GM21381 (cell line): ENCODE data around the gene DHPS.
"Not testable (repeated sequence)": the region's sequence is repeated elsewhere in the genome, so short reads cannot be mapped to it uniquely, and the experiment has no call there.

ENCODE experiments used
- ATAC-seq: cut with Tn5 transposase; IDR thresholded peaks from one replicate; pipeline ENCODE4 v1.9.1; 2021; ENCODE audit warnings: mild to moderate bottlenecking, moderate library complexity; ENCODE audit not compliant: unreplicated experiment

Gene DHPS

DNA sequence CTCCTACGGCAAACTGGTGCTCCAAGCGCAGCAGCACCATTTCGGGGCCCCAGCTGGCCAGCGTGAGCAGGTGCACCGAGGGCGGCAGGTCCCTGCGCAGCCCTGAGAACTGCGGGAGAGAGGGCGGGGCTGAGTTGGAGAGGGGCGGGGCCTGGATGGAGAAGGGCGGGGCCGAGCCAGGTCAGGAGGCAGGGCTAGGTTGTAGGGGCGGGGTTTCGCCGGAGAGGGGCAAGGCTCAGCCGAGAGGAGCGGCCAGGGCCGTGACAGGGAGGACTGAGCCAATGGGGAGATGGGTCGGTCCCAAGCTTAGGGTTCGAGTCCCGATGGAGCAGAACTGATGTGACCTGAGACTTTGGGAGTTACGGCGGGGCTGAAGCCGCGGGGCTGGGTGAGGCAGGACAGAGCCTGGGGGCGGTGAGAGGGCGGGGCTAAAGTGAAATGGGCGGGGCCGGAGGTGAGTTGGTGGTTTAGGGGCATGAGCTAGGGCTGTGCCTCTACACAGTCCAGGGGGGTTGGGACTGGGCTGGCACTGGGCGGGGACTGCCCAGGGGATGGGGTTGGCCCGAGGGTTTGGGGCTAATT lies 34.1 kb downstream of the DHPS start:
- ATAC-seq: no peak

DNA sequence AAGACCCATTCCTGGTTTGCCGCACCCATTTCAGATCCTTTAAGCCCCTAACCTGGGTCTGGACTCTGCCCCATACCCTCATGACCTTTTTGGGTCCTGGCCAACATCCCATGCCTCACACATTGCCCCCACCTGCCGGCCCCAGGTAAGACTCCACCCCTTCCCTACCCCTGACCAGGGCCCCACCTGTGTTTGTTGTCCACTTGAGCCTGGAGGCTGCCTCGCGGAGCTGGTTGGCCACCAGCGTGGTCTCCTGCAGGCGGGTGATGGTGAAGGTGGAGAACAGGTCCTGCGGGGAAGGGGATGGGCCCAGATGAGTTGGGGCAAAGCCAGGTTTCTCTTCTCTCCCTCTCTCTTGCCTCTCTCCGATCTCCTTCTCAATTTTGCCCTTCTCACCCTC lies 34.6 kb downstream of the DHPS start:
- ATAC-seq: no peak

DNA sequence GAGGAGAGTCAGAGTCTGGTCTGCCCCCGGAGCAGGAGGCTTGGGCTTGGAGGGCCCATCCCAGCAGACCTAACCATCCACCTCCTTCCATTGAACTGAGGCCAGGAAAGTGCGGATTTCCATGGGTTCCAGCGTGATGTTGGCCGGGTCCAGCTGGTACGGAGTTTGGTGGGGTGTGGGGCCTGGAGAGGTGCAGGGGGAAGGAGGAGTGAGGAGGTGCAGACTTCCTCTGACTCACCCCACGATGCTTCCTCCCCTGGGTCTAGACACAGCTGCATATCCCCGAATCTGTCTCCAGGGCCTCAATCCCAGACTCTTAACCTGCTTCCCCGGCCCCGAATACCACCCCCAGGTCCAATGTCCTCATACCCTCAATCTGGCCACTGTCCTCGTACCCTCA lies 35.1 kb downstream of the DHPS start:
- ATAC-seq: no peak

DNA sequence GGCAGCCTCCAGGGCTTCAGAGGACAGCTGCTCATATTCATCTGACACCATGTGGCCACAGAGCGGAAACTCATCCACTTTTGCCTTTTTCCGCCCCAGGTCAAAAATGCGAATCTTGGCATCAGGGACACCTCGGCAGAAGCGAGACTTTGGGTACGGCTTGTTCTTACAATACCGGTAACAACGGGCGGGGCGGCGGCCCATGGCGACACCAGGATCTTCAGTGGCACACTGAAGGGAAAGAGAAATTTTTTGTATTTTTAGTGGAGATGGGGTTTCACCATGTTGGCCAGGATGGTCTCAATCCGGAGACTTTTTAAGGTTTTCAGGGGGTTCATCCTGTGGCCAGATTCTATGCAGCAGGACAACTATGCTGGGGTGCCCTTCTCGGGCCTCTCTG lies 38.0 kb downstream of the DHPS start:
- not testable (repeated sequence) for ATAC-seq

DNA sequence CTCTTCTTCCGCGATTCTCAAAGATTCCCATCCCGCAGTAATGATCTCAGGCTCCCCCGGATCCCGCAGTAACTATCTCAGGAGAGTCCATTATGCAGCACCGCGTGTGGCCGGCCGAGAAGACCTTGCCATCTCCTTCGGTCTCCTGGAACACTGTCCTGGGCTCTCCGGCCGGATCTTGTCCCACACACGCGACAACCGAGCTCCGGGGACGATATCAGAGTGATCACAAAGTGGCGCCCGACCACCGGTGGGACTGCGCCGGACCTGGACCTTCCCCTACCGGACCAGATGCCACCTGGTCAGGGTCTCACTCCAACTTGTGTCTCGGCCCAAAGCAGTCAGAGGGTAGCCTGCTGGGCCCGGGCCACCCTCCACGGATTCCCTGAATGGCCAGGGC lies 39.2 kb downstream of the DHPS start:
- no peak for ATAC-seq

DNA sequence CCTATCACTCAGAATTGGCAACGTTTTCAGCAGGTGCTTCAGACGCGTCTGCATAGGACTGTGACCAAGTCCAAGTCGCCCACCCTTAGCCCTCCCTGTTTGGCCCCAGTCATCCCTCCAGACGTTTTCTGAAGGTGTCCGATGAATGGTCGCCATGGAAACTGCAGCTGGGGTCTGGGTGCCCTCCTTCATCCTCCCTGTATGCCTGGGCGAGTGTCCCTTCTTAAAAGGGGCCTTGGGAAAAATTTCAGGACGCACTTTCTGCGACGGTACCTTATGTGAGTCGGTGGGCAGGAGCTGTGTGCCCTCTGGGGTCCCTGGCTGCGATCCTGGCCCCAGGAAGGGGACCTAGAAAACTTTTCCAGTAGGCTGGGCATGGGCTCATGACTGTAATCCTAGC lies 40.2 kb downstream of the DHPS start:
- ATAC-seq: no peak

DNA sequence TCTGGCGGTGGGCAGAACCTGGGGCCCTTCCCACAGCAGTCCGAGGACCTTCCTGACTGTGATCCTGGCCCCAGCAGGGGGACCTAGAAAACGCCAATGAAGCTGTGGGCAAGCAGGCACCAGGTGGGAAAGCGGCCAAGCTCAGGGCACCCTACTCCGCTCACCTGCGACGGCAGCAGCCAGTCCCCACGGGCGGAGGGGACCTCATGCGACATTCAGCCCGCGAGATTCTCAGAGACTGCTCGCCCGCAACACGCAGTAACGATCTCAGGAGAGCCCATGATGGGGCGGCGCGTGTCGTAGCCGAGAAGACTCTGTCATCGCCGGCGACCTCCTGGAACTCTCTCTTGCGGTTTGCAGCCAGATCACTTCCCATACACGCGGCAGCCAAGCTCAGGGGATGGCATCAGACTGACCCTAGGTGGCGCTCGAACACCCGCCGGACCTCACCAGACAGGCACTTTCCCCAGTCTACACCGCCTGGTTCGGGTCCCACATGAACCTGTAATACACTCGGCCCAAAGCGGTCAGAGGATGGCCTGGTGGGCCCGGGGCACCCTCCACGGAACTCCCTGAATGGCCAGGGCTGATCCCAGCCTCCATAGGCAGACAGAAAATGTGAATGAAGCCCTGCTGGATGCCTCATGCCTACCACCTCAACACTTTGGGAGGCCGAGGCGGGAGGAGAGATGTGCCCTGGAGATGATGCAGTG lies 41.6 kb downstream of the DHPS start:
- ATAC-seq: no peak

DNA sequence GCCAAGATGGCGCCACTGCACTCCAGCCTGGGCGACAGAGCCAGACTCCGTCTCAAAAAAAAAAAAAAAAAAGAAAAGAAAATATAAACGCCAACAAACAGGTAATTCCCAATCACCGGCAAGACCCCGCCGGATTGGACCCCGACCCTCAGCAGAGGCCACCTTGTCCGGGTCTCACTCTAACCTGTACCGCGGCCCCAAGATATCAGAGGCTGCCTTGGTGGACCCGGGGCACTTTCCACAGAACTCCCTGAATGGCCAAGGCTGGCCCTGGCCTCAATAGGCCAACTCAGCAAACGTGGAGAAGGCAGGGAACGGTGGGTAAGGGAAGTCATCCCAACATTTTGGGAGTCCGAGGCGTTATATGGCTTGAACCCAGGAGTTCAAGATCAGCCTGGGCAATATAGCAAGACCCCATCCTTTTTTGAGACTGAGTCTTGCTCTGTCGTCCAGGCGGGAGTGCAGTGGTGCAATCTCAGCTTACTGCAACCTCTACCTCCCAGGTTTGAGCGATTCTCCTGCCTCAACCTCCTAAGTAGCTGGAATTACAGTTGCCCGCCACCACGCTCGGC lies 43.0 kb downstream of the DHPS start:
- no peak for ATAC-seq

DNA sequence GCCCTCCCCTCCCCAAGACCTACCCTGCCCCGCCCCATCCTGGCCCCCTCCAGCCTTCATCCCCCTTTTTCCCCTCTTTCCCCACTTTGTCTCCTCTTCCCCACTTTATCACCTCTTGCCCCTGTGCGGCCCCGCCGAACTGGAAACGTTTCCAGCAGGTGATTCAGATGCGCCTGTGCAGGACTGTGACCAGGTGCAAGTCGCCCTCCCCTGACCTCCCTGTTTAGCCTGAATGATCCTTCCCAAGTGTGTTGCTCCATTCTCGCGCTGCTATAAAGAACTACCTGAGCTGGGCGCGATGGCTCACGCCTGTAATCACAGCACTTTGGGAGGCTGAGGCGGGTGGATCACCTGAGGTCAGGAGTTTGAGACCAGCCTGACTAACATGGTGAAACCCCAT lies 45.0 kb downstream of the DHPS start:
- ATAC-seq: no peak

DNA sequence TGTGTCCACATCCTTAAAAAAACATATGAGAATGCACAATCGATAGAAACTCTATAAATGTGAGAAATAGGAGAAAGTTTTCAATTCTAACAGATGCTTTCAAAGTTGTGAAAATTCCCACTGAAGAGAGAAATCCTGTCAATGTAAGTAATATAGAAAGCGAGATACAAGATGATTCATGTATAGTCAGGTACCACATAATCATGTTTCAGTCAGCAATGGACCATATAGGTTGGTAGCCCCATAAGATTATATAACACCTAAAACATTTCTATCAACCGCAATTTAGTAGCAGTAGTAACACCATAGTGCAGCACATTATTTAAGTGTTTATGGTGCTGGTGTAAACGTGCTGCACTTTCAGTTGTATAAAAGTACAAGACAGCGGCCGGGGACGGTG lies 52.5 kb downstream of the DHPS start:
- ATAC-seq: no peak

DNA sequence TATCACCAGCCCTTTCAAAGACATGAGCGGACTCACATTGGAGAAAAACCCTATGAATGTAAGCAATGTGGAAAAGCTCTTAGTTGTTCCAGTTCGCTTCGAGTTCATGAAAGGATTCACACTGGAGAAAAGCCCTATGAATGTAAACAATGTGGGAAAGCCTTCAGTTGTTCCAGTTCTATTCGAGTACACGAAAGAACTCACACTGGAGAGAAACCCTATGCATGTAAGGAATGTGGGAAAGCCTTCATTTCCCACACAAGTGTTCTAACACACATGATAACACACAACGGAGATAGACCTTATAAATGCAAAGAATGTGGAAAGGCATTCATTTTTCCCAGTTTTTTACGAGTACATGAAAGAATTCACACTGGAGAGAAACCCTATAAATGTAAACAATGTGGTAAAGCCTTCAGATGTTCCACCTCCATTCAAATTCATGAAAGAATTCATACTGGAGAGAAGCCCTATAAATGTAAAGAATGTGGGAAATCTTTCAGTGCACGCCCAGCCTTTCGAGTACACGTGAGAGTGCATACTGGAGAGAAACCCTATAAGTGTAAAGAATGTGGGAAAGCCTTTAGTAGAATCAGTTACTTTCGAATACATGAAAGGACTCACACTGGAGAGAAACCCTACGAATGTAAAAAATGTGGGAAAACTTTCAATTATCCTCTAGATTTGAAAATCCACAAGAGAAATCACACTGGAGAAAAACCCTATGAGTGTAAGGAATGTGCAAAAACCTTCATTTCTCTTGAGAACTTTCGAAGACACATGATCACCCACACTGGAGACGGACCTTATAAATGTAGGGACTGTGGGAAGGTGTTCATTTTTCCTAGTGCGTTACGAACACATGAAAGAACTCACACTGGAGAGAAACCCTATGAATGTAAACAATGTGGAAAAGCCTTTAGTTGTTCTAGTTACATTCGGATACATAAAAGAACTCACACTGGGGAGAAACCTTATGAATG lies 53.3 kb downstream of the DHPS start:
- no peak for ATAC-seq

DNA sequence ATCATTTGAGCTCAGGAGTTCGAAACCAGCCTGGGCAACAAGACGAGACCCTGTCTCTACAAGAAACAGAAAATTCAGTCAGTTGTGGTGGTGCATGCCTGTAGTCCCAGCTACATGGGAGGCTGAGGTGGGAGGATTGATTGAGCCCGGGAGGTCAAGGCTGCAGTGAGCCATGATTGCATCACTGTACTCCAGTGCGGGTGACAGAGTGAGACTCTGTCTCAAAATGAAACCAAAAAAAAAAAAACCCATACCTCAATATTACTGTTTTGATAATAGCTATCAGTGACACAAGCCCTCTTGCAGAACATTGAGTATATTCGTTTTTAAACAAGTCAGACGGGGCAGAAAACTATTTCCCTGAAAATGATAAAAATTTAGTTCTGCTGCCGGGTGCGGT lies 54.7 kb downstream of the DHPS start:
- no peak for ATAC-seq
